Renal pelvis (tissue), 4 donors: ENCODE results near the gene CACNA1C. TPM values are rescaled to one million over a fixed set of nuclear protein-coding genes. Genes with fewer than 3 reads are reported as not detected.
A peak's percentile ranks its signal among the peaks of the same experiment; 100 is the strongest.

Source experiments
- DNase-seq: peaks from one replicate; pipeline ENCODE4 v3.0.0-alpha.2; 2013
- polyA plus RNA-seq, 3 donors: library from polyadenylated mRNA; unstranded; fragments of 120-200 nt; gene quantifications; one replicate each; pipeline ENCODE4 v1.2.1, GENCODE V29; 2013; ENCODE audit not compliant: insufficient read length in 3 of 3

Gene CACNA1C
- polyA plus RNA-seq, 3 donors, result 7.1 to 12.2 (median 10.0) TPM

- no peak for DNase-seq
These were observed 311.2 kb downstream of the CACNA1C start for GRCh38 chr12:2363836-2364609.

- DNase-seq, result no peak
These were observed 311.9 kb downstream of the CACNA1C start for GRCh38 chr12:2364631-2365051.

- DNase-seq, result no peak
These were observed 313.9 kb downstream of the CACNA1C start for GRCh38 chr12:2366711-2367110.

GRCh38 chr12:2372178-2372577 is 319.4 kb downstream of the CACNA1C start:
- DNase-seq, result no peak

GRCh38 chr12:2372735-2373134 is 319.9 kb downstream of the CACNA1C start:
- DNase-seq, result no peak

- no peak for DNase-seq
These were observed 320.5 kb downstream of the CACNA1C start for GRCh38 chr12:2373307-2373706.

GRCh38 chr12:2374092-2374906 is 321.5 kb downstream of the CACNA1C start:
- no peak for DNase-seq

GRCh38 chr12:2375871-2376270 is 323.1 kb downstream of the CACNA1C start:
- no peak for DNase-seq

GRCh38 chr12:2376908-2377657 is 324.3 kb downstream of the CACNA1C start:
- DNase-seq, result no peak

- no peak for DNase-seq
These were observed 326.1 kb downstream of the CACNA1C start for GRCh38 chr12:2378835-2379330.

GRCh38 chr12:2380946-2381345 is 328.2 kb downstream of the CACNA1C start:
- DNase-seq, result no peak

GRCh38 chr12:2382370-2383155 is 329.8 kb downstream of the CACNA1C start:
- DNase-seq, result no peak

GRCh38 chr12:2383325-2384028 is 330.7 kb downstream of the CACNA1C start:
- DNase-seq, result peak; percentile 42

GRCh38 chr12:2384029-2384386 is 331.2 kb downstream of the CACNA1C start:
- DNase-seq, result no peak

GRCh38 chr12:2384533-2385351 is 332.0 kb downstream of the CACNA1C start:
- no peak for DNase-seq

GRCh38 chr12:2385529-2385928 is 332.7 kb downstream of the CACNA1C start:
- no peak for DNase-seq

- DNase-seq, result no peak
These were observed 333.8 kb downstream of the CACNA1C start for GRCh38 chr12:2386566-2386965.

- no peak for DNase-seq
These were observed 334.5 kb downstream of the CACNA1C start for GRCh38 chr12:2387103-2387834.
